Lung (tissue), 12 donors: ENCODE measurements around the gene BMP2. TPM values are rescaled to one million over a fixed set of nuclear protein-coding genes. Genes with fewer than 3 reads are reported as not detected.

ENCODE experiments used
- ATAC-seq: fragments of 200-7000 bp; cut with Tn5 transposase; one replicate; pipeline ENCODE4 v1.9.1; 2020; ENCODE audit warnings: moderate number of reproducible peaks; ENCODE audit not compliant: insufficient read depth, low FRiP score
- DNase-seq, 3 donors: peaks; one replicate each; pipeline ENCODE4 v3.0.0-alpha.2; 2013 to 2017
- H3K27ac ChIP-seq, 2 donors: one replicate each; pipeline ENCODE4 v1.5.1; 2013; ENCODE audit warnings: mild to moderate bottlenecking in 2 of 2, moderate library complexity in 2 of 2, control low read depth in 1 of 2, inconsistent platforms in 1 of 2, low read depth in 1 of 2, low read length in 1 of 2
- H3K27me3 ChIP-seq, 3 donors: one replicate each; pipeline ENCODE4 v1.5.1; 2013; ENCODE audit warnings: low read length in 2 of 3; ENCODE audit not compliant: control insufficient read depth in 3 of 3, insufficient read depth in 3 of 3
- H3K36me3 ChIP-seq, 4 donors: one replicate each; pipeline ENCODE4 v1.5.1; 2013; ENCODE audit warnings: low read length in 4 of 4, mild to moderate bottlenecking in 1 of 4, moderate library complexity in 1 of 4; ENCODE audit not compliant: control insufficient read depth in 4 of 4, insufficient read depth in 4 of 4
- H3K4me1 ChIP-seq, 5 donors: one replicate each; pipeline ENCODE4 v1.5.1; 2013; ENCODE audit warnings: low read length in 5 of 5, mild to moderate bottlenecking in 2 of 5, moderate library complexity in 1 of 5; ENCODE audit not compliant: control insufficient read depth in 5 of 5, insufficient read depth in 5 of 5
- H3K4me3 ChIP-seq: one replicate; pipeline ENCODE4 v1.5.1; 2013; ENCODE audit warnings: mild to moderate bottlenecking, control low read depth, moderate library complexity
- H3K9ac ChIP-seq, 2 donors: one replicate each; pipeline ENCODE4 v1.5.1; 2013; ENCODE audit warnings: low read length in 2 of 2, control low read depth in 1 of 2; ENCODE audit not compliant: insufficient read depth in 1 of 2
- H3K9me3 ChIP-seq, 4 donors: one replicate each; pipeline ENCODE4 v1.5.1; 2013; ENCODE audit warnings: low read length in 3 of 4, mild to moderate bottlenecking in 1 of 4, moderate library complexity in 1 of 4; ENCODE audit not compliant: control insufficient read depth in 4 of 4, insufficient read depth in 3 of 4
- CTCF ChIP-seq: IDR thresholded peaks from 2 replicates; pipeline ENCODE4 v1.5.1; 2012; ENCODE audit warnings: mild to moderate bottlenecking; ENCODE audit errors: control extremely low read depth, extremely low read depth
- WGBS, 2 donors: extraction: QIAGEN DNeasy Blood & Tissue Kit; methylation state at CpG; one replicate each; pipeline ENCODE4 v1.1.7; 2013; 5-methylcytosine and 5-hydroxymethylcytosine counted together
- polyA plus RNA-seq, 2 donors: library from polyadenylated mRNA; stranded (reverse); fragments of 200-250 nt; gene quantifications; one replicate each; pipeline ENCODE4 v1.2.1, GENCODE V29; 2013
- total RNA-seq, 2 donors: library from RNA; depleted of rRNA in 1 of 2; stranded (reverse); fragments of >200 nt in 1 of 2; gene quantifications; one replicate each; pipeline ENCODE4 v1.2.1, GENCODE V29; 2014 to 2021
- donor health status: control.
- donor health status: control.
- donor health status: Bipolar disorder and iron deficiency.
- donor health status: healthy.
- donor health status: DM: yes; HTN: yes; CAD: no.

BMP2 gene
- total and polyA plus RNA-seq, 4 donors: 11.4 to 29.4 (median 21.3) TPM

- TF ChIP-seq CTCF: no peak
- peaks cover 0 to 4% (median 0%) of the 10 kb centered on the region in 4 donors for H3K36me3 ChIP-seq
- peak overlapping the region in 1 of 2 donors; percentile 26 for H3K9ac ChIP-seq
- H3K27me3 ChIP-seq: no peaks in the 10 kb centered on the region
- no peak for ATAC-seq
- H3K27ac ChIP-seq: peak overlapping the region in 1 of 2 donors; percentile 89
- peaks cover 0 to 19% (median 0%) of the 10 kb centered on the region in 5 donors for H3K4me1 ChIP-seq
- H3K4me3 ChIP-seq: peak overlapping the region; percentile 78
- no peaks in the 10 kb centered on the region for H3K9me3 ChIP-seq
- 1 to 3% methylated on average over 46 to 70 of the region's 70 CpGs for WGBS, 2 donors
- DNase-seq: peak; percentile 48 to 67 (median 62)
Observed at GRCh38 chr20:6768228-6769140, 998 bp downstream of the BMP2 start.

- WGBS, 2 donors: 5 to 8% methylated on average over 40 to 55 of the region's 55 CpGs
- peak; percentile 42 to 61 (median 49) for DNase-seq
- Histone ChIP-seq H3K36me3 (peaks cover 0 to 4% (median 0%) of the 10 kb centered on the region in 4 donors), H3K27ac (peak overlapping the region in 1 of 2 donors; percentile 13), H3K9me3 (no peaks in the 10 kb centered on the region), H3K4me3 (peak overlapping the region; percentile 63), H3K4me1 (peaks cover 0 to 19% (median 0%) of the 10 kb centered on the region in 5 donors), H3K9ac (peak overlapping the region; percentile 43 to 59), H3K27me3 (no peaks in the 10 kb centered on the region)
- no peak for TF ChIP-seq CTCF
- peak; percentile 42 for ATAC-seq
Observed at GRCh38 chr20:6769903-6770785, 2.7 kb downstream of the BMP2 start.

GRCh38 chr20:6770786-6771100, 3.3 kb downstream of the BMP2 start:
- Histone ChIP-seq H3K9ac (peak overlapping the region in 1 of 2 donors; percentile 43), H3K36me3 (peaks cover 0 to 4% (median 0%) of the 10 kb centered on the region in 4 donors), H3K9me3 (no peaks in the 10 kb centered on the region), H3K27me3 (no peaks in the 10 kb centered on the region), H3K4me1 (peaks cover 0 to 19% (median 0%) of the 10 kb centered on the region in 5 donors), H3K4me3 (no peak overlapping the region), H3K27ac (no peak overlapping the region)
- TF ChIP-seq CTCF: no peak
- ATAC-seq (no peak), DNase-seq (no peak)
- 59 to 79% methylated on average over 3 of the region's 3 CpGs for WGBS, 2 donors
